Fibroblast of pulmonary artery (primary cell): ENCODE results near the gene MAEL.

Experiments used
- DNase-seq: peaks from one replicate; pipeline ENCODE4 v3.0.0-alpha.2; 2010; ENCODE audit warnings: low read depth
- H3K4me3 ChIP-seq: replicated peaks from 2 replicates; pipeline ENCODE4 v1.5.1; 2011; ENCODE audit warnings: low read depth, mild to moderate bottlenecking, control low read depth, low read length, moderate library complexity
- TF ChIP-seq, protein P1 (sequence below): IDR thresholded peaks from 2 replicates; pipeline ENCODE4 v1.5.1; 2011; ENCODE audit warnings: mild to moderate bottlenecking, control low read depth, low read length, inconsistent platforms; ENCODE audit errors: missing control alignments

MAEL gene

GRCh38 chr1:166969074-166969677, 19.9 kb upstream of the MAEL start:
- no peak overlapping the region for H3K4me3 ChIP-seq
- TF ChIP-seq, protein P1, sequence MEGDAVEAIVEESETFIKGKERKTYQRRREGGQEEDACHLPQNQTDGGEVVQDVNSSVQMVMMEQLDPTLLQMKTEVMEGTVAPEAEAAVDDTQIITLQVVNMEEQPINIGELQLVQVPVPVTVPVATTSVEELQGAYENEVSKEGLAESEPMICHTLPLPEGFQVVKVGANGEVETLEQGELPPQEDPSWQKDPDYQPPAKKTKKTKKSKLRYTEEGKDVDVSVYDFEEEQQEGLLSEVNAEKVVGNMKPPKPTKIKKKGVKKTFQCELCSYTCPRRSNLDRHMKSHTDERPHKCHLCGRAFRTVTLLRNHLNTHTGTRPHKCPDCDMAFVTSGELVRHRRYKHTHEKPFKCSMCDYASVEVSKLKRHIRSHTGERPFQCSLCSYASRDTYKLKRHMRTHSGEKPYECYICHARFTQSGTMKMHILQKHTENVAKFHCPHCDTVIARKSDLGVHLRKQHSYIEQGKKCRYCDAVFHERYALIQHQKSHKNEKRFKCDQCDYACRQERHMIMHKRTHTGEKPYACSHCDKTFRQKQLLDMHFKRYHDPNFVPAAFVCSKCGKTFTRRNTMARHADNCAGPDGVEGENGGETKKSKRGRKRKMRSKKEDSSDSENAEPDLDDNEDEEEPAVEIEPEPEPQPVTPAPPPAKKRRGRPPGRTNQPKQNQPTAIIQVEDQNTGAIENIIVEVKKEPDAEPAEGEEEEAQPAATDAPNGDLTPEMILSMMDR, result no peak
- no peak for DNase-seq

DNA sequence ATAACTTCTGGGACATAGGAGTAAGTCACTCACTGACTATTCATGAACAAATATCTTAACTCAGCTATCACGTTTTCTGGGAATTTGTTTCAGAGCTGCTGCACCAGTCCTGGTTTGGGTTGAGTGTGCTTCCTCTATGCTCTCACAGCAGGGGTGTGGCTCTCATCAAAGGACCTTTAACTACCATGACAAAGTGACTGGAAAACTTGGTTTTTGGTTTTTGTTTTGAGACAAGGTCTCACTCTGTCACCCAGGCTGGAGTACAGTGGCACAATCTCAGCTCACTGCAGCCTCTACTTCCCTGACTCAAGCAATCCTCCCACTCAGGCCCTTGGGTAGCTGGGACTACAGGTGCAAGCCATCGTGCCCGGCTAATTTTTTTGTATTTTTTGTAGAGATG, 17.8 kb upstream of the MAEL start:
- no peak for DNase-seq
- H3K4me3 ChIP-seq, result no peak overlapping the region
- TF ChIP-seq, protein P1, result no peak

GRCh38 chr1:166972193-166972592, 16.9 kb upstream of the MAEL start:
- TF ChIP-seq, protein P1, result no peak
- DNase-seq, result no peak
- H3K4me3 ChIP-seq, result no peak overlapping the region

GRCh38 chr1:166972826-166973225, 16.3 kb upstream of the MAEL start:
- H3K4me3 ChIP-seq, result no peak overlapping the region
- DNase-seq, result no peak
- TF ChIP-seq, protein P1, result no peak

- peak overlapping the region; percentile 43 for H3K4me3 ChIP-seq
- TF ChIP-seq, protein P1, result no peak
- no peak for DNase-seq
Measured at GRCh38 chr1:166974647-166975345, 14.3 kb upstream of the MAEL start.

DNA sequence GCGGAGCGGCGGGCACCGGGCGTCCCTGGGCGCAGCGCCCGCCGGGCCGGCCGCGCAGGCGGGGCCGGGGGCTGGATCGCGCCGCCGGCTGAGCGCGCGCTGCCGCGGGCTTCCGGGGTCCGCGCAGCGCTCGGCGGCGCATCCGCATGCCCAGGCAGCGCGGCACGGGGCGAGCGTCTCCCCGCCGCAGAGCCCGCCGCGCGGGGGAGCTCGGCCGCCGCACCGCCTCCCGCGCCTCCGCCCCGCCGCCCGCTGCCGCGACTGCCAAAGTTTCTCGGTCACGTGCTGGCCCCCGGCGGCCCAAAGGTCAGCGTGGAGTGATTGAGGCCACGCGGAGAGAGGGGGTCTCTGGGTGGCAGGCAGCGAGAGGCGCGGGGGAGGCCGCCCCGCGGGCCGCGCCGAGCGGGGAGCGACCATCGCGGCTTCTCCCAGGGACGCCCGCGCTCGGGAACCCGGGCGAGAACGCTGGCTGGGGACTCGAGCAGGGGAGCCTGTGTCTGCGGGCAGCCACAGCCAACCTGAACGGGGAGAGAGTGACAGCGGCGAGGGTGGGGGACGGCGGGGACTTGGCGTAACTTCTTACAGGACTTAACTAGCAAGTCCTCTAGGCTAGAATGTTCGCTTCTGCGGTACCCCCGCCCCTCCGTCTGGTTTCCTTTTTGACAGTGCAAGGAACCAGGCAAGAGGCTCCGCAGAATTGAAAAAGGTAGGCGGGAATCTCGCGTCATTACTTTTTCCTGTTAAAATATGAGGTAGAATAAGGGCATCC, 13.5 kb upstream of the MAEL start, which contains the start of gene ILDR2:
ILDR2 (minus strand) TSS at position 180 of the 769 bp plus-strand sequence. CDS start 272 bp downstream, outside the sequence.
- TF ChIP-seq, protein P1, result no peak
- peak; percentile 21 for DNase-seq
- peak within 1 kb of the TSS; percentile 53 for H3K4me3 ChIP-seq
